OCI-LY1 (cell line): Measurements from ENCODE around the gene SYT7.

Source experiments
- H2AFZ ChIP-seq: fragments of 200-600 bp; sonication (generic), shearing (Covaris generic); 2 replicates; pipeline ENCODE4 v1.6.0; 2014; ENCODE audit warnings: antibody characterized with exemption, mild to moderate bottlenecking, low read length
- H3F3A ChIP-seq: fragments of 200-600 bp; sonication (generic), shearing (Covaris generic); 2 replicates; pipeline ENCODE4 v1.6.0; 2014; ENCODE audit warnings: mild to moderate bottlenecking, antibody characterized with exemption, low read length, moderate library complexity; ENCODE audit not compliant: insufficient read depth
- H3K27ac ChIP-seq: fragments of 200-600 bp; sonication (generic); 2 replicates; pipeline ENCODE4 v1.5.1; 2014; ENCODE audit warnings: low read length, mixed run types, mild to moderate bottlenecking, low read depth; ENCODE audit not compliant: poor library complexity, severe bottlenecking
- H3K27me3 ChIP-seq: fragments of 200-600 bp; sonication (generic); 2 replicates; pipeline ENCODE4 v1.6.0; 2014; ENCODE audit warnings: antibody characterized with exemption, mild to moderate bottlenecking, low read length, moderate library complexity; ENCODE audit not compliant: insufficient read depth
- H3K36me3 ChIP-seq: fragments of 200-600 bp; sonication (generic); 2 replicates; pipeline ENCODE4 v1.6.1; 2014; ENCODE audit warnings: mild to moderate bottlenecking, antibody characterized with exemption, low read length, moderate library complexity, mixed read lengths; ENCODE audit not compliant: insufficient read depth
- H3K4me1 ChIP-seq: fragments of 200-600 bp; sonication (generic); 2 replicates; pipeline ENCODE4 v1.5.1; 2014; ENCODE audit warnings: mild to moderate bottlenecking, low read length, moderate library complexity; ENCODE audit not compliant: insufficient read depth, severe bottlenecking
- H3K4me2 ChIP-seq: fragments of 200-600 bp; sonication (generic), shearing (Covaris generic); 2 replicates; pipeline ENCODE4 v1.6.1; 2014; ENCODE audit warnings: low read length
- H3K4me3 ChIP-seq: fragments of 200-600 bp; sonication (generic); 2 replicates; pipeline ENCODE4 v1.5.1; 2014; ENCODE audit warnings: low read length, low read depth, mild to moderate bottlenecking, mixed read lengths; ENCODE audit not compliant: poor library complexity, severe bottlenecking
- H3K79me2 ChIP-seq: fragments of 200-600 bp; shearing (Covaris generic); 2 replicates; pipeline ENCODE4 v1.6.1; 2016; ENCODE audit warnings: mixed run types, low read length, mixed read lengths; ENCODE audit not compliant: insufficient read depth
- H3K9ac ChIP-seq: fragments of 200-600 bp; sonication (generic), shearing (Covaris generic); 2 replicates; pipeline ENCODE4 v1.6.1; 2014; ENCODE audit warnings: mild to moderate bottlenecking, low read length, mixed read lengths
- H3K9me2 ChIP-seq: fragments of 200-600 bp; sonication (generic), shearing (Covaris generic); 2 replicates; pipeline ENCODE4 v1.6.1; 2014; ENCODE audit warnings: low read depth, mild to moderate bottlenecking, low read length, mixed read lengths
- H3K9me3 ChIP-seq: fragments of 200-600 bp; shearing (Covaris generic); 2 replicates; pipeline ENCODE4 v1.6.1; 2014; ENCODE audit warnings: low read length, mixed read lengths
- H4K20me1 ChIP-seq: fragments of 200-600 bp; sonication (generic), shearing (Covaris generic); 2 replicates; pipeline ENCODE4 v1.6.0; 2016; ENCODE audit warnings: mild to moderate bottlenecking, low read length; ENCODE audit not compliant: insufficient read depth
- CTCF ChIP-seq: fragments of 200-600 bp; sonication (generic), shearing (Covaris generic); IDR thresholded peaks from 2 replicates; pipeline ENCODE4 v1.5.1; 2017; ENCODE audit warnings: mild to moderate bottlenecking, antibody characterized with exemption, low read length, moderate library complexity, mixed read lengths
- EZH2 ChIP-seq: fragments of 200-600 bp; sonication (generic), shearing (Covaris generic); IDR thresholded peaks from 2 replicates; pipeline ENCODE4 v1.8.0; 2017; ENCODE audit warnings: borderline replicate concordance, mixed run types, mild to moderate bottlenecking, antibody characterized with exemption, low read length, moderate library complexity, mixed read lengths

The SYT7 gene

GRCh38 chr11:61598886-61599868, 18.3 kb upstream of the SYT7 start:
- no peaks in the 10 kb centered on the region for H3K36me3 ChIP-seq
- H3K4me2 ChIP-seq = no peak overlapping the region
- no peak overlapping the region for H3K9ac ChIP-seq
- H3K4me3 ChIP-seq = no peak overlapping the region
- no peaks in the 10 kb centered on the region for H3K4me1 ChIP-seq
- no peak for TF ChIP-seq CTCF
- TF ChIP-seq EZH2 = no peak
- H3F3A ChIP-seq = no peaks in the 10 kb centered on the region
- H3K9me3 ChIP-seq = no peaks in the 10 kb centered on the region
- H3K27ac ChIP-seq = no peak overlapping the region
- no peaks in the 10 kb centered on the region for H3K79me2 ChIP-seq
- peaks cover 9% of the 10 kb centered on the region; the same call in 1 of the 2 replicates for H3K27me3 ChIP-seq
- H2AFZ ChIP-seq = no peak overlapping the region
- H4K20me1 ChIP-seq = no peaks in the 10 kb centered on the region
- no peaks in the 10 kb centered on the region for H3K9me2 ChIP-seq

GRCh38 chr11:61598374-61598773, 17.5 kb upstream of the SYT7 start:
- TF ChIP-seq EZH2 = no peak
- no peak for TF ChIP-seq CTCF
- Histone ChIP-seq H3K36me3 (no peaks in the 10 kb centered on the region), H4K20me1 (no peaks in the 10 kb centered on the region), H3K79me2 (no peaks in the 10 kb centered on the region), H3K9me3 (no peaks in the 10 kb centered on the region), H3K27me3 (0 out of 2 replicates have a peak, but pooled peaks cover 1% of the 10 kb centered on the region), H3K9ac (no peak overlapping the region), H2AFZ (no peak overlapping the region), H3K27ac (no peak overlapping the region), H3K4me1 (no peaks in the 10 kb centered on the region), H3K4me3 (no peak overlapping the region), H3K4me2 (no peak overlapping the region), H3F3A (no peaks in the 10 kb centered on the region), H3K9me2 (no peaks in the 10 kb centered on the region)

- Histone ChIP-seq H3K27me3 (no peaks in the 10 kb centered on the region), H3K79me2 (no peaks in the 10 kb centered on the region)
Measured at GRCh38 chr11:61596990-61597389, 16.1 kb upstream of the SYT7 start.

More at GRCh38 chr11:61596990-61597389, 16.1 kb upstream of the SYT7 start:
- Histone ChIP-seq H3K27ac (no peak overlapping the region), H3K9me3 (no peaks in the 10 kb centered on the region), H2AFZ (no peak overlapping the region), H4K20me1 (no peaks in the 10 kb centered on the region), H3K4me2 (no peak overlapping the region), H3K9ac (no peak overlapping the region), H3K36me3 (no peaks in the 10 kb centered on the region), H3K9me2 (no peaks in the 10 kb centered on the region), H3K4me3 (no peak overlapping the region), H3K4me1 (no peaks in the 10 kb centered on the region), H3F3A (no peaks in the 10 kb centered on the region)
- no peak for TF ChIP-seq CTCF
- no peak for TF ChIP-seq EZH2
